ENCODE data around the gene ABHD17A. TPM values are rescaled to one million over a fixed set of nuclear protein-coding genes. Genes with fewer than 3 reads are reported as not detected.

The ABHD17A gene
- total RNA-seq, 1 donor from 2014 or later: 62.0 TPM

GRCh38 chr19:1872807-1873523, 12.3 kb downstream of the ABHD17A start:
- Mint-ChIP-seq H3K4me1 (peaks cover 24% of the 10 kb centered on the region), H3K36me3 (no peaks in the 10 kb centered on the region), H3K27ac (peak overlapping the region; percentile 95), H3K9me3 (no peaks in the 10 kb centered on the region), H3K4me3 (no peak overlapping the region), H3K27me3 (ENCODE audit: low read depth) (no peaks in the 10 kb centered on the region)
- no peak for TF ChIP-seq CTCF (IDR thresholded peaks at IDR 0.05; ENCODE audit: unreplicated experiment)
- no peak for DNase-seq (ENCODE audit: low spot score in 2 of 2, unreplicated experiment in 2 of 2)

- peaks cover 24% of the 10 kb centered on the region for H3K4me1 Mint-ChIP-seq
- no peak for DNase-seq (ENCODE audit: low spot score in 2 of 2, unreplicated experiment in 2 of 2)
- no peak for TF ChIP-seq CTCF (IDR thresholded peaks at IDR 0.05; ENCODE audit: unreplicated experiment)
- H3K9me3 Mint-ChIP-seq: no peaks in the 10 kb centered on the region
- H3K27ac Mint-ChIP-seq: no peak overlapping the region
- H3K27me3 Mint-ChIP-seq (ENCODE audit: low read depth): no peaks in the 10 kb centered on the region
- H3K36me3 Mint-ChIP-seq: no peaks in the 10 kb centered on the region
- H3K4me3 Mint-ChIP-seq: no peak overlapping the region
Observed at GRCh38 chr19:1871630-1872029, 13.7 kb downstream of the ABHD17A start.

GRCh38 chr19:1871140-1871597, 14.1 kb downstream of the ABHD17A start:
- Mint-ChIP-seq H3K4me3 (no peak overlapping the region), H3K4me1 (peaks cover 24% of the 10 kb centered on the region), H3K36me3 (no peaks in the 10 kb centered on the region), H3K9me3 (no peaks in the 10 kb centered on the region), H3K27ac (no peak overlapping the region), H3K27me3 (ENCODE audit: low read depth) (no peaks in the 10 kb centered on the region)
- no peak for DNase-seq (ENCODE audit: low spot score in 2 of 2, unreplicated experiment in 2 of 2)
- TF ChIP-seq CTCF (IDR thresholded peaks at IDR 0.05; ENCODE audit: unreplicated experiment): no peak

GRCh38 chr19:1868971-1869370, 16.3 kb downstream of the ABHD17A start:
- no peaks in the 10 kb centered on the region for H3K36me3 Mint-ChIP-seq
- no peak overlapping the region for H3K27ac Mint-ChIP-seq
- no peaks in the 10 kb centered on the region for H3K27me3 Mint-ChIP-seq (ENCODE audit: low read depth)
- no peak for TF ChIP-seq CTCF (IDR thresholded peaks at IDR 0.05; ENCODE audit: unreplicated experiment)
- peaks cover 8% of the 10 kb centered on the region for H3K4me1 Mint-ChIP-seq
- no peak for DNase-seq (ENCODE audit: low spot score in 2 of 2, unreplicated experiment in 2 of 2)
- H3K4me3 Mint-ChIP-seq: no peak overlapping the region
- no peaks in the 10 kb centered on the region for H3K9me3 Mint-ChIP-seq

- no peaks in the 10 kb centered on the region for H3K36me3 Mint-ChIP-seq
- H3K9me3 Mint-ChIP-seq: no peaks in the 10 kb centered on the region
- no peak overlapping the region for H3K4me3 Mint-ChIP-seq
- no peak for DNase-seq (ENCODE audit: low spot score in 2 of 2, unreplicated experiment in 2 of 2)
- TF ChIP-seq CTCF (IDR thresholded peaks at IDR 0.05; ENCODE audit: unreplicated experiment): no peak
- H3K27ac Mint-ChIP-seq: peak overlapping the region; percentile 53
- peaks cover 2% of the 10 kb centered on the region for H3K27me3 Mint-ChIP-seq (ENCODE audit: low read depth)
- peaks cover 2% of the 10 kb centered on the region for H3K4me1 Mint-ChIP-seq
Observed at GRCh38 chr19:1867349-1867724, 18.0 kb downstream of the ABHD17A start.

All from mesothelial cell of epicardium (in vitro differentiated cells).